HepG2 (cell line): ENCODE measurements around the gene PHACTR3. TPM values are rescaled to one million over a fixed set of nuclear protein-coding genes. Genes with fewer than 3 reads are reported as not detected.

ENCODE experiments used
- ATAC-seq: fragments of 200-7000 bp; cut with Tn5 transposase; 3 replicates; pipeline ENCODE4 v1.9.1; 2020; ENCODE audit warnings: mild to moderate bottlenecking, moderate library complexity
- BruUV-seq: library from RNA; stranded (reverse); fragments of 400-500 nt; replicated peaks from 2 replicates; lab custom pipeline; 2021; lab: Mats Ljungman, UMichigan
- CTCF ChIA-PET: fragments of 300-600 bp; formaldehyde crosslinking; extraction: SDS; loops from one replicate; lab custom pipeline; 2021; ENCODE audit warnings: low total read pairs, inconsistent platforms, low intra/inter-chr PET ratio; lab: Yijun Ruan, JAX
- POLR2A ChIA-PET: fragments of 350-600 bp; sonication (Branson Sonifier 250); formaldehyde crosslinking; loops from one replicate; lab custom pipeline; 2020; ENCODE audit warnings: antibody characterized with exemption, inconsistent platforms; lab: Yijun Ruan, JAX
- DNase-seq: peaks from one replicate; pipeline ENCODE4 v3.0.0-alpha.2; 2015; ENCODE audit warnings: low spot score
- FAIRE-seq: peaks from 3 replicates; lab custom pipeline; 2011; peaks lifted over from hg19 to GRCh38; lab: Jason Lieb, UNC
- H2AFZ ChIP-seq: one replicate; pipeline ENCODE4 v1.6.1; 2011; ENCODE audit warnings: low read length, inconsistent platforms
- H3K27ac ChIP-seq: fragments of 300-600 bp; 3 replicates; pipeline ENCODE4 v1.8.0; 2011; ENCODE audit warnings: mixed run types, mild to moderate bottlenecking, mixed read lengths, low read length, inconsistent platforms; ENCODE audit not compliant: insufficient read depth; ENCODE audit errors: extremely low read length
- H3K27me3 ChIP-seq, 2 experiments: fragments of 200-600 bp in 1 of 2; 2 replicates in 1 of 2; 3 replicates in 1 of 2; pipeline versions ENCODE4 v1.6.0 to v1.8.0; 2011; ENCODE audit warnings: low read length in 2 of 2, mild to moderate bottlenecking in 2 of 2, moderate library complexity in 2 of 2, inconsistent platforms in 1 of 2; ENCODE audit not compliant: insufficient read depth in 2 of 2, control insufficient read depth in 1 of 2
- H3K36me3 ChIP-seq, 2 experiments: fragments of 200-600 bp in 1 of 2; replicated peaks in 1 of 2; 2 replicates in 1 of 2; 3 replicates in 1 of 2; pipeline versions ENCODE4 v1.5.1 to v1.8.0; 2011; ENCODE audit warnings: low read length in 2 of 2, inconsistent platforms in 1 of 2; ENCODE audit not compliant: insufficient read depth in 2 of 2, control insufficient read depth in 1 of 2
- H3K4me1 ChIP-seq: 2 replicates; pipeline ENCODE4 v1.5.1; 2012; ENCODE audit warnings: low read length, inconsistent platforms; ENCODE audit not compliant: insufficient read depth
- H3K4me2 ChIP-seq: 2 replicates; pipeline ENCODE4 v1.6.0; 2011; ENCODE audit warnings: low read depth, low read length, inconsistent platforms
- H3K4me3 ChIP-seq, 3 experiments: fragments of 200-600 bp in 1 of 3; sonication (generic), shearing (Covaris generic) in 1 of 3; replicated peaks in 1 of 3; 2 replicates each; pipeline ENCODE4 v1.5.1; 2011 to 2016; ENCODE audit warnings: low read length in 3 of 3, inconsistent platforms in 2 of 3, low read depth in 2 of 3, mild to moderate bottlenecking in 2 of 3, control low read depth in 1 of 3, mixed read lengths in 1 of 3; ENCODE audit not compliant: insufficient read depth in 1 of 3
- H3K79me2 ChIP-seq: one replicate; pipeline ENCODE4 v1.6.1; 2011; ENCODE audit warnings: low read length, inconsistent platforms; ENCODE audit not compliant: insufficient read depth
- H3K9ac ChIP-seq: 2 replicates; pipeline ENCODE4 v1.6.0; 2011; ENCODE audit warnings: mild to moderate bottlenecking, low read depth, low read length, inconsistent platforms; ENCODE audit not compliant: insufficient read depth
- H3K9me3 ChIP-seq: 2 replicates; pipeline ENCODE4 v1.5.1; 2012; ENCODE audit warnings: mild to moderate bottlenecking, low read length
- H4K20me1 ChIP-seq: 2 replicates; pipeline ENCODE4 v1.6.0; 2011; ENCODE audit warnings: inconsistent platforms, mild to moderate bottlenecking, low read length, moderate library complexity; ENCODE audit not compliant: insufficient read depth
- FOXP1 ChIP-seq, 2 experiments: fragments of 450-650 bp in 1 of 2; IDR thresholded peaks; 2 replicates each; pipeline ENCODE4 v1.6.1; 2017 to 2018; ENCODE audit warnings: antibody characterized with exemption in 1 of 2
- KDM4B ChIP-seq: sonication (generic); formaldehyde crosslinking; IDR thresholded peaks from 2 replicates; pipeline ENCODE4 v1.4.0; 2020; ENCODE audit warnings: missing genetic modification reagents
- MNT ChIP-seq: fragments of 450-650 bp; IDR thresholded peaks from 2 replicates; pipeline ENCODE4 v1.6.1; 2016
- NBN ChIP-seq: fragments of 450-650 bp; conservative IDR thresholded peaks from 2 replicates; pipeline ENCODE4 v1.6.1; 2017
- NFYB ChIP-seq: sonication (generic); formaldehyde crosslinking; IDR thresholded peaks from 2 replicates; pipeline ENCODE4 v1.4.0; 2020; ENCODE audit warnings: missing genetic modification reagents
- NR2F6 ChIP-seq, 2 experiments: IDR thresholded peaks; 2 replicates each; pipeline ENCODE4 v1.6.1; 2016; ENCODE audit warnings: antibody characterized with exemption in 1 of 2, mild to moderate bottlenecking in 1 of 2
- PAWR ChIP-seq: sonication (generic); formaldehyde crosslinking; IDR thresholded peaks from 2 replicates; pipeline ENCODE4 v1.4.0; 2020; ENCODE audit warnings: missing genetic modification reagents, mild to moderate bottlenecking, borderline replicate concordance
- RBM39 ChIP-seq: fragments of 200-400 bp; formaldehyde crosslinking; IDR thresholded peaks from one replicate; pipeline ENCODE4 v1.6.1; 2018; ENCODE audit warnings: antibody characterized with exemption, mild to moderate bottlenecking, low read depth, low read length; ENCODE audit not compliant: poor library complexity, severe bottlenecking
- SCMH1 ChIP-seq: sonication (generic); formaldehyde crosslinking; IDR thresholded peaks from 2 replicates; pipeline ENCODE4 v1.9.0; 2021; ENCODE audit warnings: missing genetic modification reagents, mild to moderate bottlenecking, borderline replicate concordance
- STAG1 ChIP-seq: sonication (generic); formaldehyde crosslinking; IDR thresholded peaks from 2 replicates; pipeline ENCODE4 v1.4.0; 2020; ENCODE audit warnings: missing genetic modification reagents
- STAT5B ChIP-seq: sonication (generic); formaldehyde crosslinking; IDR thresholded peaks from 2 replicates; pipeline ENCODE4 v1.4.0; 2020; ENCODE audit warnings: missing genetic modification reagents
- TEAD3 ChIP-seq: optimal IDR thresholded peaks from 2 replicates; pipeline ENCODE3; 2016; ENCODE audit warnings: borderline replicate concordance
- ZFP36 ChIP-seq: fragments of 150-350 bp; IDR thresholded peaks from 2 replicates; pipeline ENCODE4 v1.6.1; 2018; ENCODE audit warnings: borderline replicate concordance, low read length, low read depth; ENCODE audit not compliant: partially characterized antibody
- ZFP91 ChIP-seq: sonication (generic); formaldehyde crosslinking; IDR thresholded peaks from 2 replicates; pipeline ENCODE4 v1.9.0; 2022; ENCODE audit warnings: missing genetic modification reagents, mild to moderate bottlenecking, borderline replicate concordance
- ZNF296 ChIP-seq: sonication (generic); formaldehyde crosslinking; conservative IDR thresholded peaks from 2 replicates; pipeline ENCODE4 v1.5.0; 2020; ENCODE audit warnings: mild to moderate bottlenecking, missing genetic modification reagents
- ZNF781 ChIP-seq: sonication (generic); formaldehyde crosslinking; IDR thresholded peaks from 2 replicates; pipeline ENCODE4 v1.5.1; 2020; ENCODE audit warnings: borderline replicate concordance, mild to moderate bottlenecking, missing genetic modification reagents; ENCODE audit errors: not compliant biosample characterization
- WGBS: methylation state at CpG from one replicate; pipeline ENCODE4 v1.1.6; 2017; ENCODE audit warnings: low lambda C conversion rate; 5-methylcytosine and 5-hydroxymethylcytosine counted together
- in situ Hi-C: cut with HindIII; loops from 2 replicates; pipeline ENCODE4 v1.10.0; 2017; ENCODE audit warnings: low pct_unique_long_range_greater_than_20kb; ENCODE audit not compliant: extremely low pct_ligation_motif_present
- intact Hi-C: fragments of 100-400 bp; cut with micrococcal nuclease; formaldehyde crosslinking; loops from one replicate; pipeline ENCODE4 v1.10.0; 2022; ENCODE audit not compliant: unreplicated experiment
- polyA plus RNA-seq, 8 experiments: library from polyadenylated mRNA; depleted of rRNA in 3 of 8; stranded (reverse) in 7 of 8; unstranded in 1 of 8; fragments of >200 nt; fragmentation: Illumina TruSeq in 4 of 8; extraction: Trizol in 4 of 8; gene quantifications; 2 replicates each; pipeline versions ENCODE4 v1.2.1 to v1.2.3, GENCODE V29; 2011 to 2016; ENCODE audit warnings: low read depth in 4 of 8, missing spikeins in 1 of 8, mixed read lengths in 1 of 8; ENCODE audit not compliant: insufficient read depth in 1 of 8
- total RNA-seq, 5 experiments: library from RNA; depleted of rRNA; stranded (reverse); fragments of >200 nt; fragmentation: Illumina TruSeq; extraction: Trizol; gene quantifications; 2 replicates each; pipeline ENCODE4 v1.2.3, GENCODE V29; 2016; ENCODE audit warnings: low read depth in 1 of 5
- TF ChIP-seq, protein P1 (sequence below): IDR thresholded peaks from 2 replicates; pipeline ENCODE4 v1.6.1; 2016
- TF ChIP-seq, protein P2 (sequence below): fragments of 450-650 bp; IDR thresholded peaks from 2 replicates; pipeline ENCODE4 v1.6.1; 2017

The PHACTR3 gene
- total and polyA plus RNA-seq, 2 of the 13 experiments (the other 11 are each of a cell fraction or from before 2014, with no cell fraction given): not detected

- H3K27me3 ChIP-seq: peaks cover 13 to 38% of the 10 kb centered on the region in 2 experiments
- no peak overlapping the region for H3K9ac ChIP-seq
- no peaks in the 10 kb centered on the region for H3K4me1 ChIP-seq
- no peaks in the 10 kb centered on the region for H3K79me2 ChIP-seq
- in situ Hi-C loops (no loop called here), intact Hi-C loops (no loop called here)
- no TSS peak for BruUV-seq
- H3K27ac ChIP-seq: no peak overlapping the region
- H3K9me3 ChIP-seq: no peaks in the 10 kb centered on the region
- POLR2A ChIA-PET: no interaction called here
- H3K4me3 ChIP-seq: no peak overlapping the region
- H3K36me3 ChIP-seq: no peaks in the 10 kb centered on the region
- 5% methylated on average over 11 of the region's 11 CpGs for WGBS
- FAIRE-seq (no peak), ATAC-seq (no peak; the same call in 1 of the 3 replicates), DNase-seq (no peak)
- H2AFZ ChIP-seq: no peak overlapping the region
- no peak overlapping the region for H3K4me2 ChIP-seq
- CTCF ChIA-PET: no interaction called here
- no peaks in the 10 kb centered on the region; the same call in 1 of the 2 replicates for H4K20me1 ChIP-seq
- TF ChIP-seq, protein P1, sequence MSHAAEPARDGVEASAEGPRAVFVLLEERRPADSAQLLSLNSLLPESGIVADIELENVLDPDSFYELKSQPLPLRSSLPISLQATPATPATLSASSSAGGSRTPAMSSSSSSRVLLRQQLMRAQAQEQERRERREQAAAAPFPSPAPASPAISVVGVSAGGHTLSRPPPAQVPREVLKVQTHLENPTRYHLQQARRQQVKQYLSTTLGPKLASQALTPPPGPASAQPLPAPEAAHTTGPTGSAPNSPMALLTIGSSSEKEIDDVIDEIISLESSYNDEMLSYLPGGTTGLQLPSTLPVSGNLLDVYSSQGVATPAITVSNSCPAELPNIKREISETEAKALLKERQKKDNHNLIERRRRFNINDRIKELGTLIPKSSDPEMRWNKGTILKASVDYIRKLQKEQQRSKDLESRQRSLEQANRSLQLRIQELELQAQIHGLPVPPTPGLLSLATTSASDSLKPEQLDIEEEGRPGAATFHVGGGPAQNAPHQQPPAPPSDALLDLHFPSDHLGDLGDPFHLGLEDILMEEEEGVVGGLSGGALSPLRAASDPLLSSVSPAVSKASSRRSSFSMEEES (CRISPR knock-in tag): no peak
- TF ChIP-seq MNT: no peak
- TF ChIP-seq, protein P2, sequence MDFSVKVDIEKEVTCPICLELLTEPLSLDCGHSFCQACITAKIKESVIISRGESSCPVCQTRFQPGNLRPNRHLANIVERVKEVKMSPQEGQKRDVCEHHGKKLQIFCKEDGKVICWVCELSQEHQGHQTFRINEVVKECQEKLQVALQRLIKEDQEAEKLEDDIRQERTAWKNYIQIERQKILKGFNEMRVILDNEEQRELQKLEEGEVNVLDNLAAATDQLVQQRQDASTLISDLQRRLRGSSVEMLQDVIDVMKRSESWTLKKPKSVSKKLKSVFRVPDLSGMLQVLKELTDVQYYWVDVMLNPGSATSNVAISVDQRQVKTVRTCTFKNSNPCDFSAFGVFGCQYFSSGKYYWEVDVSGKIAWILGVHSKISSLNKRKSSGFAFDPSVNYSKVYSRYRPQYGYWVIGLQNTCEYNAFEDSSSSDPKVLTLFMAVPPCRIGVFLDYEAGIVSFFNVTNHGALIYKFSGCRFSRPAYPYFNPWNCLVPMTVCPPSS: peak; percentile 83; the same call in 1 of the 2 replicates
- no peak for TF ChIP-seq NR2F6 (IDR thresholded peaks at IDR 0.05)
- TF ChIP-seq NR2F6 (CRISPR knock-in tag; IDR thresholded peaks at IDR 0.05): no peak
- no peak for TF ChIP-seq STAG1
- TF ChIP-seq ZNF781 (CRISPR knock-in tag): no peak
- no peak for TF ChIP-seq TEAD3 (CRISPR knock-in tag)
- TF ChIP-seq ZFP91 (CRISPR knock-in tag): no peak
- no peak for TF ChIP-seq NFYB (CRISPR knock-in tag)
- TF ChIP-seq RBM39: no peak
- no peak for TF ChIP-seq SCMH1 (CRISPR knock-in tag)
- TF ChIP-seq ZNF296: no peak
- TF ChIP-seq FOXP1 (IDR thresholded peaks at IDR 0.05): peak; percentile 30; the same call in 1 of the 2 replicates
- TF ChIP-seq FOXP1 (CRISPR knock-in tag; IDR thresholded peaks at IDR 0.05): no peak
- TF ChIP-seq ZFP36: no peak
- TF ChIP-seq KDM4B (CRISPR knock-in tag): no peak
- TF ChIP-seq PAWR (CRISPR knock-in tag): no peak
- TF ChIP-seq STAT5B (CRISPR knock-in tag): no peak
- TF ChIP-seq NBN: peak; percentile 86; the same call in 1 of the 2 replicates
Observed at GRCh38 chr20:59825944-59826759, 221.8 kb downstream of the PHACTR3 start.
